ENCODE measurements around the gene POTEG.
"Not testable (repeated sequence)": the region's sequence is repeated elsewhere in the genome, so short reads cannot be mapped to it uniquely, and the experiment has no call there.

GRCh38 chr14:19384088-19384781 lies 49.9 kb downstream of the POTEG start:
- TF ChIP-seq, protein P1, sequence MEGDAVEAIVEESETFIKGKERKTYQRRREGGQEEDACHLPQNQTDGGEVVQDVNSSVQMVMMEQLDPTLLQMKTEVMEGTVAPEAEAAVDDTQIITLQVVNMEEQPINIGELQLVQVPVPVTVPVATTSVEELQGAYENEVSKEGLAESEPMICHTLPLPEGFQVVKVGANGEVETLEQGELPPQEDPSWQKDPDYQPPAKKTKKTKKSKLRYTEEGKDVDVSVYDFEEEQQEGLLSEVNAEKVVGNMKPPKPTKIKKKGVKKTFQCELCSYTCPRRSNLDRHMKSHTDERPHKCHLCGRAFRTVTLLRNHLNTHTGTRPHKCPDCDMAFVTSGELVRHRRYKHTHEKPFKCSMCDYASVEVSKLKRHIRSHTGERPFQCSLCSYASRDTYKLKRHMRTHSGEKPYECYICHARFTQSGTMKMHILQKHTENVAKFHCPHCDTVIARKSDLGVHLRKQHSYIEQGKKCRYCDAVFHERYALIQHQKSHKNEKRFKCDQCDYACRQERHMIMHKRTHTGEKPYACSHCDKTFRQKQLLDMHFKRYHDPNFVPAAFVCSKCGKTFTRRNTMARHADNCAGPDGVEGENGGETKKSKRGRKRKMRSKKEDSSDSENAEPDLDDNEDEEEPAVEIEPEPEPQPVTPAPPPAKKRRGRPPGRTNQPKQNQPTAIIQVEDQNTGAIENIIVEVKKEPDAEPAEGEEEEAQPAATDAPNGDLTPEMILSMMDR (IDR thresholded peaks at IDR 0.05), result not testable (repeated sequence)
- TF ChIP-seq POLR2A (IDR thresholded peaks at IDR 0.05), result not testable (repeated sequence)

Data from uterus (tissue), 2 donors.